ENCODE data around the gene CD81. TPM values are rescaled to one million over a fixed set of nuclear protein-coding genes. Genes with fewer than 3 reads are reported as not detected.

CD81 gene
- total RNA-seq, 1 experiment from 2014 or later = 183 TPM

DNA sequence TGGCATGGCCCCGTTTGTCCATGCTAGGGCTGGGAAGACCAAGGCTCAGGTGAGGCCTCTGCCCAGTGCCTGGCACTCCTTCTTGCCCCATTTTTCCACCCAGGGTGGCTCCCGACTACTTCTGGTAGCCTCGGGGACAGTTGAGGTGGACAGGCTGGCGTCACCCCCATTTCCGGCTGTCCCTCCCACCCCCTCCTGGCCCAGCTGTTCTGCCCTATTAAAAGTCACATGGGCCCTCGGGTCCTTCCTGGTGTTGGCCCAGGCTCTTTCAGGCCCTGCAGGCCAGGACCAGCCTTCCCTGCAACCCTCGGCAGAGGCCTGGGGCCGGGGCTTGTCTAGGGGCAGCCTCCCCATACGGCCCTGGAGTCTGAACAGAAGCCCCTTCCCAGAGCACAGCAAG lies 9.5 kb downstream of the CD81 start:
- BruUV-seq (replicated peaks) = no TSS peak
- TF ChIP-seq CTCF (IDR thresholded peaks at IDR 0.05; ENCODE audit: unreplicated experiment) = no peak
- Mint-ChIP-seq H3K4me1 (ENCODE audit: insufficient read depth, unreplicated experiment) (peaks cover 20% of the 10 kb centered on the region), H3K9me3 (ENCODE audit: unreplicated experiment) (no peaks in the 10 kb centered on the region), H3K27me3 (ENCODE audit: insufficient read depth, unreplicated experiment) (no peaks in the 10 kb centered on the region), H3K36me3 (ENCODE audit: insufficient read depth, unreplicated experiment) (peaks cover 8% of the 10 kb centered on the region), H3K27ac (ENCODE audit: low read depth, unreplicated experiment) (no peak overlapping the region), H3K4me3 (ENCODE audit: unreplicated experiment) (no peak overlapping the region)
- no peak for DNase-seq (ENCODE audit: unreplicated experiment)
- CTCF ChIA-PET = interaction anchor here (0.8 to 1.9 kb wide), 4 partner anchors 13 to 812 kb away, joined by 3 to 8 read pairs (median 5); partner anchors contain the start of gene TSSC4
- POLR2A ChIA-PET = interaction anchor here (1.2 to 2.3 kb wide), 2 partner anchors 13 to 14 kb away, joined by 3 to 9 read pairs; partner anchors contain the start of gene TSSC4
- intact Hi-C loops (cut with micrococcal nuclease) = no loop called here

DNA sequence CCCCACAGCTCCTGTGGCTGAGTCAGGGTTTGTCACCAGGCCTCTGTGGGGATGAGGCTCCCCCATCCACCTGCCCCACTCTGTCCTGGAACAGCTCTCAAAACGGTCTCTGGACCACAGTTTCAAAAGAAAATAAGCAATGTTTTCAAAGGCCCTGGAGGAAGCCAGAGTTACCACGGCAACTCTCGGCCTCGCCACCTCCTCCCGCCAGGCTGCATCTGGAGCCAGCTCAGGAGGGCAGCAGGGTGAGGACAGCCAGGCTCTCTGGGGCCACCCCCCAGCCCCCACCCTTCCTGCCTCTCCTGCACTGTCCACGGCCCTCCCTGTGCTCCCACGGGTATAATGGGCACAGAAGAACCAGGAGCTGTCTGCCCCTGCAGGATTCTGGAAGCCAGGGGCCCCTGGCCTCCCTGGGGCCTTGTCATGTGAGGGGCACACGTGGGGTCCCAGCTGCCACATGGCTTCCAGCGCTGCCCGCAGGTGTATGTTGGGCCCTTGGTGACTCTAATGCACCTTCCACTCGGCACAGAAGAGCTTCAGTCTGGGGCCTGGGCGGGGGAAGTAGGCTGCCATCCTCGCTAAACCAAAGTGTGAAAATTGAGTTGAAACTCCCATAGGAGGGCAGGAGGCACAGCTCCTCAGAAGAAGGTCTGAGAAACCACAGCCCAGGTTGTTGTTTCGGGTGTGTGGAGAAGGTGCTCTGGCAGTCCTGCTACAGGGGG lies 10.3 kb downstream of the CD81 start:
- intact Hi-C loops (cut with micrococcal nuclease) = no loop called here
- no TSS peak for BruUV-seq (replicated peaks)
- no peaks in the 10 kb centered on the region for H3K9me3 Mint-ChIP-seq (ENCODE audit: unreplicated experiment)
- H3K4me3 Mint-ChIP-seq (ENCODE audit: unreplicated experiment) = no peak overlapping the region
- POLR2A ChIA-PET = interaction anchor here (0.9 to 2.3 kb wide), 2 partner anchors 10 to 13 kb away, joined by 3 to 9 read pairs; partner anchors contain the start of gene TSSC4
- no peaks in the 10 kb centered on the region for H3K27me3 Mint-ChIP-seq (ENCODE audit: insufficient read depth, unreplicated experiment)
- DNase-seq (ENCODE audit: unreplicated experiment) = no peak
- no peak overlapping the region for H3K27ac Mint-ChIP-seq (ENCODE audit: low read depth, unreplicated experiment)
- CTCF ChIA-PET = interaction anchor here (0.5 to 1.9 kb wide), 4 partner anchors 13 to 1016 kb away, joined by 3 to 8 read pairs (median 5); partner anchors contain the start of gene TSSC4
- H3K4me1 Mint-ChIP-seq (ENCODE audit: insufficient read depth, unreplicated experiment) = peaks cover 20% of the 10 kb centered on the region
- TF ChIP-seq CTCF (IDR thresholded peaks at IDR 0.05; ENCODE audit: unreplicated experiment) = no peak
- peaks cover 8% of the 10 kb centered on the region for H3K36me3 Mint-ChIP-seq (ENCODE audit: insufficient read depth, unreplicated experiment)

- no peak for DNase-seq (ENCODE audit: unreplicated experiment)
- intact Hi-C loops (cut with micrococcal nuclease) = no loop called here
- ChIA-PET CTCF (interaction anchor here (0.6 to 1.9 kb wide), 5 partner anchors 11 to 191 kb away, joined by 3 to 7 read pairs (median 5); partner anchors contain the start of genes CD81 and TSSC4), POLR2A (interaction anchor here (2.3 kb wide), 1 partner anchor 12 kb away, joined by 9 read pairs; the partner anchor contains the start of gene TSSC4)
- TF ChIP-seq CTCF (IDR thresholded peaks at IDR 0.05; ENCODE audit: unreplicated experiment) = no peak
- H3K4me3 Mint-ChIP-seq (ENCODE audit: unreplicated experiment) = no peak overlapping the region
- H3K9me3 Mint-ChIP-seq (ENCODE audit: unreplicated experiment) = no peaks in the 10 kb centered on the region
- H3K4me1 Mint-ChIP-seq (ENCODE audit: insufficient read depth, unreplicated experiment) = peaks cover 20% of the 10 kb centered on the region
- no peaks in the 10 kb centered on the region for H3K27me3 Mint-ChIP-seq (ENCODE audit: insufficient read depth, unreplicated experiment)
- peaks cover under 1% of the 10 kb centered on the region for H3K36me3 Mint-ChIP-seq (ENCODE audit: insufficient read depth, unreplicated experiment)
- no TSS peak for BruUV-seq (replicated peaks)
- no peak overlapping the region for H3K27ac Mint-ChIP-seq (ENCODE audit: low read depth, unreplicated experiment)
Observed at GRCh38 chr11:2388431-2389376, 11.6 kb downstream of the CD81 start.
